ENCODE measurements around the gene C1QTNF8. TPM values are rescaled to one million over a fixed set of nuclear protein-coding genes. Genes with fewer than 3 reads are reported as not detected.

The C1QTNF8 gene
- polyA plus RNA-seq, 1 donor (not counting 4 experiments of a cell fraction or from before 2014, with no cell fraction given) = not detected

DNA sequence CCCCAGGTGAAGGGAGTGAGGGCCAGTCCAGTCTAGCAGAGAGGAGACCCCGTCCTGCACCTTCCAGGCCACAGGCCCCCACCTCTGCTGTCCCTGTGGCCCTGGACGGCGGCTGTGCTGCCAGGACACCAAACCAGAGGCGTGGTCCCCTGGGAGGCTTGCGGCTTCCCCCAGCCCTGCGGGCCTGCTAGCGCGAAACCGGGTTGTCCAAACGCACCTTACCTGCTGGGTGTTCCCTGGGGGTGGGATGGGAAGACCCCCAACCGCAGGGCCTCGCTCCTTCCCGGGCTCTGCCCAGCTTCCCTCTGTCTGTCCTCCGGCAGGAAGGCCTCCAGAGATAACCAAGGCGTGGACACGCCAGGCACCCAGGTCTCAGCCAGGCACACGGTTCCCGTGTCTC lies 37.2 kb upstream of the C1QTNF8 start:
- DNase-seq (ENCODE audit: low read depth, low spot score) = no peak
- Histone ChIP-seq H3K9me1 (ENCODE audit: control insufficient read depth, extremely low read depth, insufficient read depth, low read length) (no peaks in the 10 kb centered on the region), H2AFZ (ENCODE audit: control insufficient read depth, low read length) (no peak overlapping the region), H3K36me3 (ENCODE audit: control insufficient read depth in 2 of 2, extremely low read depth in 1 of 2, insufficient read depth in 2 of 2, low read length in 2 of 2) (no peaks in the 10 kb centered on the region), H3K9ac (ENCODE audit: control insufficient read depth, extremely low read depth, insufficient read depth, low read length) (no peak overlapping the region), H3K4me2 (ENCODE audit: control insufficient read depth, extremely low read depth, insufficient read depth, low read depth, low read length) (no peak overlapping the region), H4K20me1 (ENCODE audit: control insufficient read depth, extremely low read depth, insufficient read depth, low read length) (no peaks in the 10 kb centered on the region), H3K79me2 (ENCODE audit: control insufficient read depth, insufficient read depth, low read length) (no peaks in the 10 kb centered on the region), H3K27me3 (ENCODE audit: control insufficient read depth, extremely low read depth, insufficient read depth, low read length) (no peaks in the 10 kb centered on the region), H3K9me3 (ENCODE audit: control insufficient read depth, low read depth, low read length) (no peaks in the 10 kb centered on the region), H3K27ac (ENCODE audit: control insufficient read depth, insufficient read depth, low read length) (no peak overlapping the region), H3K4me3 (ENCODE audit: control insufficient read depth in 2 of 3, extremely low read depth in 1 of 3, insufficient read depth in 2 of 3, low read depth in 1 of 3, low read length in 3 of 3) (no peak overlapping the region), H3K4me1 (ENCODE audit: control insufficient read depth, extremely low read depth, insufficient read depth, low read length) (no peaks in the 10 kb centered on the region)
- dilution Hi-C loops (cut with MboI; ENCODE audit: extremely low pct_ligation_motif_present, low sequenced_read_pairs) = no loop called here
- FAIRE-seq = no peak
- TF ChIP-seq, protein P1, sequence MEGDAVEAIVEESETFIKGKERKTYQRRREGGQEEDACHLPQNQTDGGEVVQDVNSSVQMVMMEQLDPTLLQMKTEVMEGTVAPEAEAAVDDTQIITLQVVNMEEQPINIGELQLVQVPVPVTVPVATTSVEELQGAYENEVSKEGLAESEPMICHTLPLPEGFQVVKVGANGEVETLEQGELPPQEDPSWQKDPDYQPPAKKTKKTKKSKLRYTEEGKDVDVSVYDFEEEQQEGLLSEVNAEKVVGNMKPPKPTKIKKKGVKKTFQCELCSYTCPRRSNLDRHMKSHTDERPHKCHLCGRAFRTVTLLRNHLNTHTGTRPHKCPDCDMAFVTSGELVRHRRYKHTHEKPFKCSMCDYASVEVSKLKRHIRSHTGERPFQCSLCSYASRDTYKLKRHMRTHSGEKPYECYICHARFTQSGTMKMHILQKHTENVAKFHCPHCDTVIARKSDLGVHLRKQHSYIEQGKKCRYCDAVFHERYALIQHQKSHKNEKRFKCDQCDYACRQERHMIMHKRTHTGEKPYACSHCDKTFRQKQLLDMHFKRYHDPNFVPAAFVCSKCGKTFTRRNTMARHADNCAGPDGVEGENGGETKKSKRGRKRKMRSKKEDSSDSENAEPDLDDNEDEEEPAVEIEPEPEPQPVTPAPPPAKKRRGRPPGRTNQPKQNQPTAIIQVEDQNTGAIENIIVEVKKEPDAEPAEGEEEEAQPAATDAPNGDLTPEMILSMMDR (optimal IDR thresholded peaks at IDR 0.05 in 1 of 3, IDR thresholded peaks at IDR 0.05 in 1 of 3, conservative IDR thresholded peaks at IDR 0.05 in 1 of 3; ENCODE audit: extremely low read depth in 1 of 3, insufficient read depth in 2 of 3, low read length in 3 of 3) = no peak
- no peak for TF ChIP-seq EZH2 (IDR thresholded peaks at IDR 0.05; ENCODE audit: low read length)

DNA sequence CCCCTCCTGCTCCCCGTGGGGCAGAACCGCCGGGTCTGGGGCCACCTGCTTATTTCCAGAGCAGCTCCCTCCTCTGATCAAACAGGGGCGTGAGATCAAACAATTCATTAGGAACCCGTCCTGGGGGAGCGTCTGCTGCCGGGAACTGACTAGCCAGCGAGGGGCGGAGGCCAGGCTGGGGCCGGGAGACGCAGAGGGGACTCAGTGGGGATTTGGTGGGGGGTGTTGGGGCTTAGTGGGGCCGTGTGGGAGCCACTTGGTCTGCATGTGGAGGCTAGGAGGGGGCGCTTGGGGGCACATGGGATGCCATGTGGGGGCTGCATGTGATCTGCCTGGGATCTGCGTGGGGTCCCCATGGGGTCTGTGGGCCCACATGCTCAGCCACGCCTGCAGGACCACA lies 36.4 kb upstream of the C1QTNF8 start:
- TF ChIP-seq, protein P1 (optimal IDR thresholded peaks at IDR 0.05 in 1 of 3, IDR thresholded peaks at IDR 0.05 in 1 of 3, conservative IDR thresholded peaks at IDR 0.05 in 1 of 3; ENCODE audit: extremely low read depth in 1 of 3, insufficient read depth in 2 of 3, low read length in 3 of 3) = no peak
- no peak for TF ChIP-seq EZH2 (IDR thresholded peaks at IDR 0.05; ENCODE audit: low read length)
- FAIRE-seq = no peak
- no peaks in the 10 kb centered on the region for H3K27me3 ChIP-seq (ENCODE audit: control insufficient read depth, extremely low read depth, insufficient read depth, low read length)
- H4K20me1 ChIP-seq (ENCODE audit: control insufficient read depth, extremely low read depth, insufficient read depth, low read length) = no peaks in the 10 kb centered on the region
- H3K4me3 ChIP-seq (ENCODE audit: control insufficient read depth in 2 of 3, extremely low read depth in 1 of 3, insufficient read depth in 2 of 3, low read depth in 1 of 3, low read length in 3 of 3) = no peak overlapping the region
- H3K9me3 ChIP-seq (ENCODE audit: control insufficient read depth, low read depth, low read length) = no peaks in the 10 kb centered on the region
- no peaks in the 10 kb centered on the region for H3K36me3 ChIP-seq (ENCODE audit: control insufficient read depth in 2 of 2, extremely low read depth in 1 of 2, insufficient read depth in 2 of 2, low read length in 2 of 2)
- DNase-seq (ENCODE audit: low read depth, low spot score) = no peak
- no peak overlapping the region for H2AFZ ChIP-seq (ENCODE audit: control insufficient read depth, low read length)
- H3K9ac ChIP-seq (ENCODE audit: control insufficient read depth, extremely low read depth, insufficient read depth, low read length) = no peak overlapping the region
- dilution Hi-C loops (cut with MboI; ENCODE audit: extremely low pct_ligation_motif_present, low sequenced_read_pairs) = no loop called here
- H3K4me2 ChIP-seq (ENCODE audit: control insufficient read depth, extremely low read depth, insufficient read depth, low read depth, low read length) = no peak overlapping the region
- H3K4me1 ChIP-seq (ENCODE audit: control insufficient read depth, extremely low read depth, insufficient read depth, low read length) = no peaks in the 10 kb centered on the region
- H3K9me1 ChIP-seq (ENCODE audit: control insufficient read depth, extremely low read depth, insufficient read depth, low read length) = no peaks in the 10 kb centered on the region
- H3K79me2 ChIP-seq (ENCODE audit: control insufficient read depth, insufficient read depth, low read length) = no peaks in the 10 kb centered on the region
- H3K27ac ChIP-seq (ENCODE audit: control insufficient read depth, insufficient read depth, low read length) = no peak overlapping the region
